ENCODE results near the gene SVOP.
"Not testable (repeated sequence)": the region's sequence is repeated elsewhere in the genome, so short reads cannot be mapped to it uniquely, and the experiment has no call there.

SVOP gene

GRCh38 chr12:109009766-109010165, 11.1 kb downstream of the SVOP start:
- TF ChIP-seq CTCF (IDR thresholded peaks at IDR 0.05; ENCODE audit: low read depth, low read length, missing control alignments), result no peak
- H3K4me3 ChIP-seq (replicated peaks; ENCODE audit: low read depth, low read length), result no peak overlapping the region
- no peak for DNase-seq (ENCODE audit: extremely low read depth, low read depth)

- TF ChIP-seq CTCF (IDR thresholded peaks at IDR 0.05; ENCODE audit: low read depth, low read length, missing control alignments), result no peak
- DNase-seq (ENCODE audit: extremely low read depth, low read depth), result no peak
- H3K4me3 ChIP-seq (replicated peaks; ENCODE audit: low read depth, low read length), result no peak overlapping the region
Observed at GRCh38 chr12:109004017-109004416, 16.9 kb downstream of the SVOP start.

- no peak overlapping the region for H3K4me3 ChIP-seq (replicated peaks; ENCODE audit: low read depth, low read length)
- no peak for DNase-seq (ENCODE audit: extremely low read depth, low read depth)
- TF ChIP-seq CTCF (IDR thresholded peaks at IDR 0.05; ENCODE audit: low read depth, low read length, missing control alignments), result no peak
Observed at GRCh38 chr12:108996320-108996719, 24.5 kb downstream of the SVOP start.

GRCh38 chr12:108995370-108995992, 25.4 kb downstream of the SVOP start:
- DNase-seq (ENCODE audit: extremely low read depth, low read depth), result no peak
- H3K4me3 ChIP-seq (replicated peaks; ENCODE audit: low read depth, low read length), result no peak overlapping the region
- TF ChIP-seq CTCF (IDR thresholded peaks at IDR 0.05; ENCODE audit: low read depth, low read length, missing control alignments), result no peak

- H3K4me3 ChIP-seq (replicated peaks; ENCODE audit: low read depth, low read length); DNase-seq (ENCODE audit: extremely low read depth, low read depth): not testable (repeated sequence)
Observed at GRCh38 chr12:108990103-108990502, 30.8 kb downstream of the SVOP start.

- no peak overlapping the region for H3K4me3 ChIP-seq (replicated peaks; ENCODE audit: low read depth, low read length)
- no peak for TF ChIP-seq CTCF (IDR thresholded peaks at IDR 0.05; ENCODE audit: low read depth, low read length, missing control alignments)
- DNase-seq (ENCODE audit: extremely low read depth, low read depth), result no peak
Observed at GRCh38 chr12:108989376-108989775, 31.5 kb downstream of the SVOP start.

- no peak for TF ChIP-seq CTCF (IDR thresholded peaks at IDR 0.05; ENCODE audit: low read depth, low read length, missing control alignments)
- DNase-seq (ENCODE audit: extremely low read depth, low read depth), result no peak
- H3K4me3 ChIP-seq (replicated peaks; ENCODE audit: low read depth, low read length), result no peak overlapping the region
Observed at GRCh38 chr12:108985750-108986149, 35.1 kb downstream of the SVOP start.
